OCI-LY3 (cell line): ENCODE data around the gene STON2.
"Not testable (repeated sequence)": the region's sequence is repeated elsewhere in the genome, so short reads cannot be mapped to it uniquely, and the experiment has no call there.

ENCODE experiments used
- H2AFZ ChIP-seq: fragments of 200-600, 300-600 bp; shearing (Covaris generic); 2 replicates; pipeline ENCODE4 v1.6.0; 2014; ENCODE audit warnings: antibody characterized with exemption, low read depth, low read length
- H3K27ac ChIP-seq: fragments of 200-600, 300-600 bp; sonication (generic); 2 replicates; pipeline ENCODE4 v1.5.1; 2014; ENCODE audit warnings: mild to moderate bottlenecking, low read length, moderate library complexity, mixed read lengths
- H3K27me3 ChIP-seq: fragments of 200-600, 300-600 bp; sonication (generic); 2 replicates; pipeline ENCODE4 v1.6.1; 2014; ENCODE audit warnings: low read depth, low read length, mixed read lengths
- H3K36me3 ChIP-seq: fragments of 200-600, 300-600 bp; sonication (generic); replicated peaks from 2 replicates; pipeline ENCODE3; 2014; ENCODE audit warnings: low read depth, low read length, mixed read lengths
- H3K4me1 ChIP-seq: fragments of 300-600, 200-600 bp; sonication (generic); 2 replicates; pipeline ENCODE4 v1.6.1; 2014; ENCODE audit warnings: low read length, mixed read lengths
- H3K4me2 ChIP-seq: fragments of 200-600, 300-600 bp; sonication (generic); 2 replicates; pipeline ENCODE4 v1.6.1; 2014; ENCODE audit warnings: low read length, mixed read lengths
- H3K4me3 ChIP-seq: fragments of 300-600, 200-600 bp; sonication (generic); 2 replicates; pipeline ENCODE4 v1.5.1; 2014; ENCODE audit warnings: antibody characterized with exemption, mild to moderate bottlenecking, low read length, moderate library complexity
- H3K79me2 ChIP-seq: fragments of 300-600, 200-600 bp; shearing (Covaris generic); 2 replicates; pipeline ENCODE4 v1.6.1; 2014; ENCODE audit warnings: mild to moderate bottlenecking, low read length, mixed read lengths
- H3K9ac ChIP-seq: fragments of 300-600, 200-600 bp; shearing (Covaris generic); 2 replicates; pipeline ENCODE4 v1.6.0; 2014; ENCODE audit warnings: mild to moderate bottlenecking, low read length, moderate library complexity
- H3K9me3 ChIP-seq: fragments of 200-600, 300-600 bp; shearing (Covaris generic); 2 replicates; pipeline ENCODE4 v1.6.1; 2014; ENCODE audit warnings: low read length, mixed read lengths; ENCODE audit not compliant: insufficient read depth
- H4K20me1 ChIP-seq: fragments of 200-600, 300-600 bp; sonication (generic); 2 replicates; pipeline ENCODE4 v1.6.1; 2016; ENCODE audit warnings: low read length, mixed read lengths; ENCODE audit not compliant: insufficient read depth
- EZH2phosphoT487 ChIP-seq: fragments of 200-600 bp; shearing (Covaris generic); IDR thresholded peaks from 2 replicates; pipeline ENCODE4 v1.6.1; 2018; ENCODE audit warnings: antibody characterized with exemption, mixed run types, low read depth
- TF ChIP-seq, protein P1 (sequence below): fragments of 200-600, 300-600 bp; sonication (generic); IDR thresholded peaks from 2 replicates; pipeline ENCODE4 v1.5.1; 2014; ENCODE audit warnings: antibody characterized with exemption, low read length, low read depth

STON2 gene

DNA sequence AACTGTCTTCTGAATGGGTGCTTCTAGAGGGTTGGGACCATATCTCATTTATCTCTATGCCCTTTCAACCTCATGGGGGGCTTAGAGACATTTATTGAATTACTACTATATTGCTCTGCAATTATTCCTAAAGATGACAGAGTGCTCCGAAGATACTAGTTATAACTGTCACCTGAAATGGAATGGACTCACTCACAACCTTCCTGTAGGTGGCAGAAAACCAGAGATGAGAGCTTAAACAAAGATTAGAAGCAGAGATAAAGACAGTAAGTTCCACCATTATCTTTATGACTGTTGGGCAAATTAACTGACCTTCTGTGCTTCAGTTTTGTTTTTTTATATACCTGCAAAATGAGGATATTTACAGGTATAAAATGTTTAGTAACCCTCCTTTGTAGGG is 147.8 kb downstream of the STON2 start:
- H3K9me3 ChIP-seq = no peaks in the 10 kb centered on the region
- H3K36me3 ChIP-seq = no peaks in the 10 kb centered on the region
- TF ChIP-seq EZH2phosphoT487 = no peak
- TF ChIP-seq, protein P1, sequence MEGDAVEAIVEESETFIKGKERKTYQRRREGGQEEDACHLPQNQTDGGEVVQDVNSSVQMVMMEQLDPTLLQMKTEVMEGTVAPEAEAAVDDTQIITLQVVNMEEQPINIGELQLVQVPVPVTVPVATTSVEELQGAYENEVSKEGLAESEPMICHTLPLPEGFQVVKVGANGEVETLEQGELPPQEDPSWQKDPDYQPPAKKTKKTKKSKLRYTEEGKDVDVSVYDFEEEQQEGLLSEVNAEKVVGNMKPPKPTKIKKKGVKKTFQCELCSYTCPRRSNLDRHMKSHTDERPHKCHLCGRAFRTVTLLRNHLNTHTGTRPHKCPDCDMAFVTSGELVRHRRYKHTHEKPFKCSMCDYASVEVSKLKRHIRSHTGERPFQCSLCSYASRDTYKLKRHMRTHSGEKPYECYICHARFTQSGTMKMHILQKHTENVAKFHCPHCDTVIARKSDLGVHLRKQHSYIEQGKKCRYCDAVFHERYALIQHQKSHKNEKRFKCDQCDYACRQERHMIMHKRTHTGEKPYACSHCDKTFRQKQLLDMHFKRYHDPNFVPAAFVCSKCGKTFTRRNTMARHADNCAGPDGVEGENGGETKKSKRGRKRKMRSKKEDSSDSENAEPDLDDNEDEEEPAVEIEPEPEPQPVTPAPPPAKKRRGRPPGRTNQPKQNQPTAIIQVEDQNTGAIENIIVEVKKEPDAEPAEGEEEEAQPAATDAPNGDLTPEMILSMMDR = peak; percentile 22; the same call in 1 of the 2 replicates
- no peaks in the 10 kb centered on the region for H3K27me3 ChIP-seq
- H3K4me2 ChIP-seq = no peak overlapping the region
- no peak overlapping the region for H3K27ac ChIP-seq
- no peaks in the 10 kb centered on the region for H4K20me1 ChIP-seq
- H3K4me1 ChIP-seq = peaks cover 23% of the 10 kb centered on the region
- no peaks in the 10 kb centered on the region for H3K79me2 ChIP-seq
- H2AFZ ChIP-seq = no peak overlapping the region
- H3K9ac ChIP-seq = no peak overlapping the region
- no peak overlapping the region for H3K4me3 ChIP-seq

DNA sequence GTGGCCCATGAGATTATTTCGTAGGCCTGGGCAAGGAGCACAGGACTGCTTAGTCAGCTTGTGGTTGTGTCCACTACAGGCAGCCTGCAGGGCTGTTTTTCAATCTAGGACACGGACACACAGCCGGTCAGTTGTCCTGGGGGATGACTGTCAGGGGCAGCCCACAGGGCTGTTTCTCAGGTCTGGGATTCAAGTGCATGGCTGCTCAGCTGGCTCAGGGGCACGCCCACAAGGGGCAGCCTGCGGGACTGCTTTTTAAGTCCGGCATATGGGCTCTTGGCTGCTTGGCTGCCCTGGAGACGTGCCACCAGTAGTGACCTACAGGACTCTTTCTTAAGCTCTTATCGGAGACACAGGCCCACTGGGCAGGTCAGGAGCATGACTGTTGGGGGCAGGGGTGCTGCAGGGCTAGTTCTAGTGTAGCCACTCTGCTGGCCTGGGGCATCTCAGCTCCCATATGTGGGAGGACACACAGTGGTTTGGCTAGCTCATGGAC is 152.8 kb downstream of the STON2 start:
- no peaks in the 10 kb centered on the region for H3K36me3 ChIP-seq
- no peaks in the 10 kb centered on the region for H3K4me1 ChIP-seq
- H3K9ac ChIP-seq = no peak overlapping the region
- H3K27ac ChIP-seq = no peak overlapping the region
- no peaks in the 10 kb centered on the region for H3K79me2 ChIP-seq
- H3K4me3 ChIP-seq = no peak overlapping the region
- no peaks in the 10 kb centered on the region for H3K27me3 ChIP-seq
- TF ChIP-seq, protein P1 = no peak
- no peak for TF ChIP-seq EZH2phosphoT487
- H4K20me1 ChIP-seq = no peaks in the 10 kb centered on the region
- no peak overlapping the region for H3K4me2 ChIP-seq
- H3K9me3 ChIP-seq = peaks cover 4% of the 10 kb centered on the region; the same call in 1 of the 2 replicates
- no peak overlapping the region for H2AFZ ChIP-seq

DNA sequence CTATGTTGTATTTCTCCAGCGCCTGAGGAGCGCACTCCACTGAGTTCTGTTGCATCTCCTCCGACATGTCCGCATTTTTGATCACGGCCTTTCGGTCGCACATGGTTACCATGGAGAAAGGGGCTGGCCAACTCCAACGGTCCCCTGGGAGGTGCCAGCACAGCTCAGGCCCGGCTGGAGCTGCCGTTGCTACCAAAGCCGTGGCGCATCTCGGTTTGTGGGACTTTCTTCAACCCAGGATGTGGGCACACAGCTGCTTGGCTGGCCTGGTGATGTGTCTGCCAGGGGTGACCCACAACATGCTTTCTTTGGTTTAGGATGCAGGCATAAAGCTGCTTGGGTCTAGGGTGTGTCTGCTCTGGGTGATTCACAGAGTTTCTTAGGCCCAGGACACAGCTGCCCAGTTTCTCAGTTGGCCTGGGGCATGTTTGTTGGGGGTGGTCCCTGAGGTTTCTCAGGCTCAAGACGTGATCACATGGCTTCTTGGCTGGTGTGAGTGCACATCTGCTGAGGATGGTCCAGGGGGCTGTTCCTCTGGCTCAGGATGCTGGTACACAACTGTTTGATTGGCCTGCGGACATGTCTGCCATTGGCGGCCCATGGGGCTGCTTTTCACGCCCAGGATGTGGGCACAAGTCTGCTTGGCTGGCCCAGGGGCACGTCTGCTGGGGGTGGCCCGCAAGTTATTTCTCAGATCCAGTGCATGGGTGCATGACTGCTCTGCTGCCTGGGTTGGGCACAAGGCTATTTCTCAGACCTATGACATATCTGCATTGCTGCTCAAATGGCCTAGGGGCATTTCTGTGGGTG is 153.5 kb downstream of the STON2 start:
- Histone ChIP-seq H3K4me3 (no peak overlapping the region), H4K20me1 (no peaks in the 10 kb centered on the region), H3K4me1 (no peaks in the 10 kb centered on the region), H3K27me3 (no peaks in the 10 kb centered on the region), H3K4me2 (no peak overlapping the region), H3K79me2 (no peaks in the 10 kb centered on the region), H2AFZ (no peak overlapping the region), H3K36me3 (no peaks in the 10 kb centered on the region), H3K9me3 (peaks cover 4% of the 10 kb centered on the region; the same call in 1 of the 2 replicates), H3K9ac (no peak overlapping the region), H3K27ac (no peak overlapping the region)
- TF ChIP-seq, protein P1 = no peak
- no peak for TF ChIP-seq EZH2phosphoT487

DNA sequence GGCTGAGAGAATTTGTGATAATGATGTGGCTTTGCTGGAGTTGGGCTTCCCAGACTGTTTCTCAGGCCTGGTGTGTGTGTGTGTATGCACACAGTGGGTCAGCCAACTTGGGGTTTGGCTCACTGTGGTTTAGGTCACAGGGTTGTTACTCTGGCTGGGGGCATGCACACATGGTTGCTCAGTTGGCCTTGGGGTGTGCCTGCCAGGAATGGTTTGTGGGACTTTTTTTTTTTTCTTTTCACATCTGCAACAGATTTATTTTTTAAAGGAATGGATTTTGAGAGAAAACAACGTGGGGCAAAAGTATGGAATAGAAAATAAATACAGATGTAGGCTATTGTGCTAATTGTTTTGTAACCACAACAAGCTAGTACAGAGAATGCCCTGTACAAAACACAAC is 154.4 kb downstream of the STON2 start:
- H3K9me3 ChIP-seq = peaks cover 4% of the 10 kb centered on the region; the same call in 1 of the 2 replicates
- H3K79me2 ChIP-seq = no peaks in the 10 kb centered on the region
- no peak overlapping the region for H3K27ac ChIP-seq
- H3K4me2 ChIP-seq = no peak overlapping the region
- H2AFZ ChIP-seq = no peak overlapping the region
- no peak overlapping the region for H3K9ac ChIP-seq
- TF ChIP-seq, protein P1 = no peak
- no peak for TF ChIP-seq EZH2phosphoT487
- no peaks in the 10 kb centered on the region for H3K27me3 ChIP-seq
- H4K20me1 ChIP-seq = no peaks in the 10 kb centered on the region
- no peak overlapping the region for H3K4me3 ChIP-seq
- no peaks in the 10 kb centered on the region for H3K4me1 ChIP-seq
- no peaks in the 10 kb centered on the region for H3K36me3 ChIP-seq

DNA sequence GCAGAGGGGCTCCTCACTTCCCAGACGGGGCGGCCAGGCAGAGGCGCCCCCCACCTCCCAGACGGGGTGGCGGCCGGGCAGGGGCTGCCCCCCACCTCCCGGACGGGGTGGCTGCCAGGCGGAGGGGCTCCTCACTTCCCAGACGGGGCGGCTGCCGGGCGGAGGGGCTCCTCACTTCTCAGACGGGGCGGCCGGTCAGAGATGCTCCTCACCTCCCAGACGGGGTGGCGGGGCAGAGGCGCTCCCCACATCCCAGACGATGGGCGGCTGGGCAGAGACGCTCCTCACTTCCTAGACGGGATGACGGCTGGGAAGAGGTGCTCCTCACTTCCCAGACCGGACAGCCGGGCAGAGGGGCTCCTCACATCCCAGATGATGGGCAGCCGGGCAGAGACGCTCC is 155.7 kb downstream of the STON2 start:
- H3K4me2 ChIP-seq, H3K4me3 ChIP-seq, H2AFZ ChIP-seq, H3K79me2 ChIP-seq, H3K27ac ChIP-seq, H3K4me1 ChIP-seq, H3K9me3 ChIP-seq, H3K27me3 ChIP-seq, H4K20me1 ChIP-seq, H3K9ac ChIP-seq, H3K36me3 ChIP-seq: not testable (repeated sequence)
